ENCODE measurements around the gene THUMPD3.

The THUMPD3 gene

GRCh38 chr3:9398700-9399336, 36.0 kb downstream of the THUMPD3 start:
- peaks cover 57% of the 10 kb centered on the region for H3K4me1 ChIP-seq (ENCODE audit: insufficient read depth, low read length)
- H3K27ac ChIP-seq (ENCODE audit: low read depth, low read length), result peak overlapping the region; percentile 99
- peak overlapping the region; percentile 98 for H3K4me3 ChIP-seq (ENCODE audit: low read length)
- peak overlapping the region; percentile 99 for H3K9ac ChIP-seq (ENCODE audit: low read depth, low read length)
- H3K27me3 ChIP-seq (ENCODE audit: insufficient read depth, low read length), result no peaks in the 10 kb centered on the region
- peaks cover 17% of the 10 kb centered on the region for H3K36me3 ChIP-seq (ENCODE audit: insufficient read depth, low read length)
- WGBS, result 2% methylated on average over 7 of the region's 7 CpGs
- H3K9me3 ChIP-seq (ENCODE audit: insufficient read depth, low read depth, low read length), result no peaks in the 10 kb centered on the region

- H3K36me3 ChIP-seq (ENCODE audit: insufficient read depth, low read length), result peaks cover 12% of the 10 kb centered on the region
- peaks cover 58% of the 10 kb centered on the region for H3K4me1 ChIP-seq (ENCODE audit: insufficient read depth, low read length)
- H3K4me3 ChIP-seq (ENCODE audit: low read length), result peak overlapping the region; percentile 98
- H3K9ac ChIP-seq (ENCODE audit: low read depth, low read length), result peak overlapping the region; percentile 99
- H3K9me3 ChIP-seq (ENCODE audit: insufficient read depth, low read depth, low read length), result no peaks in the 10 kb centered on the region
- 12% methylated on average over 2 of the region's 2 CpGs for WGBS
- peak overlapping the region; percentile 52 for H3K27ac ChIP-seq (ENCODE audit: low read depth, low read length)
- H3K27me3 ChIP-seq (ENCODE audit: insufficient read depth, low read length), result no peaks in the 10 kb centered on the region
Measured at GRCh38 chr3:9399337-9399703, 36.5 kb downstream of the THUMPD3 start.

- Histone ChIP-seq H3K27me3 (ENCODE audit: insufficient read depth, low read length) (no peaks in the 10 kb centered on the region), H3K36me3 (ENCODE audit: insufficient read depth, low read length) (peaks cover 8% of the 10 kb centered on the region), H3K9me3 (ENCODE audit: insufficient read depth, low read depth, low read length) (no peaks in the 10 kb centered on the region), H3K9ac (ENCODE audit: low read depth, low read length) (peak overlapping the region; percentile 99), H3K4me1 (ENCODE audit: insufficient read depth, low read length) (peaks cover 59% of the 10 kb centered on the region), H3K27ac (ENCODE audit: low read depth, low read length) (peak overlapping the region; percentile 52), H3K4me3 (ENCODE audit: low read length) (peak overlapping the region; percentile 98)
- under 1% methylated on average over 3 of the region's 3 CpGs for WGBS
Measured at GRCh38 chr3:9399746-9400145, 36.9 kb downstream of the THUMPD3 start.

GRCh38 chr3:9400616-9401015, 37.8 kb downstream of the THUMPD3 start:
- peak overlapping the region; percentile 22 for H3K27ac ChIP-seq (ENCODE audit: low read depth, low read length)

GRCh38 chr3:9401986-9402385, 39.1 kb downstream of the THUMPD3 start:
- Histone ChIP-seq H3K27ac (ENCODE audit: low read depth, low read length) (peak overlapping the region; percentile 81), H3K36me3 (ENCODE audit: insufficient read depth, low read length) (peaks cover 3% of the 10 kb centered on the region; the same call in 1 of the 2 replicates), H3K27me3 (ENCODE audit: insufficient read depth, low read length) (no peaks in the 10 kb centered on the region), H3K9ac (ENCODE audit: low read depth, low read length) (peak overlapping the region; percentile 38; the same call in 1 of the 2 replicates), H3K9me3 (ENCODE audit: insufficient read depth, low read depth, low read length) (no peaks in the 10 kb centered on the region), H3K4me1 (ENCODE audit: insufficient read depth, low read length) (peaks cover 64% of the 10 kb centered on the region), H3K4me3 (ENCODE audit: low read length) (peak overlapping the region; percentile 98)
- 25% methylated on average over 3 of the region's 4 CpGs for WGBS

More at GRCh38 chr3:9400616-9401015, 37.8 kb downstream of the THUMPD3 start:
- Histone ChIP-seq H3K36me3 (ENCODE audit: insufficient read depth, low read length) (peaks cover under 1% of the 10 kb centered on the region; the same call in 1 of the 2 replicates), H3K27me3 (ENCODE audit: insufficient read depth, low read length) (no peaks in the 10 kb centered on the region), H3K9ac (ENCODE audit: low read depth, low read length) (peak overlapping the region; percentile 99), H3K4me3 (ENCODE audit: low read length) (peak overlapping the region; percentile 98), H3K9me3 (ENCODE audit: insufficient read depth, low read depth, low read length) (no peaks in the 10 kb centered on the region), H3K4me1 (ENCODE audit: insufficient read depth, low read length) (peaks cover 60% of the 10 kb centered on the region)
- 59% methylated on average over 3 of the region's 3 CpGs for WGBS

- peak overlapping the region; percentile 81 for H3K27ac ChIP-seq (ENCODE audit: low read depth, low read length)
- H3K9ac ChIP-seq (ENCODE audit: low read depth, low read length), result peak overlapping the region; percentile 38; the same call in 1 of the 2 replicates
- H3K27me3 ChIP-seq (ENCODE audit: insufficient read depth, low read length), result no peaks in the 10 kb centered on the region
- H3K4me3 ChIP-seq (ENCODE audit: low read length), result peak overlapping the region; percentile 98
- 3% methylated on average over 3 of the region's 3 CpGs for WGBS
- H3K36me3 ChIP-seq (ENCODE audit: insufficient read depth, low read length), result peaks cover 3% of the 10 kb centered on the region; the same call in 1 of the 2 replicates
- H3K9me3 ChIP-seq (ENCODE audit: insufficient read depth, low read depth, low read length), result no peaks in the 10 kb centered on the region
- peaks cover 64% of the 10 kb centered on the region for H3K4me1 ChIP-seq (ENCODE audit: insufficient read depth, low read length)
Measured at GRCh38 chr3:9402410-9403228, 39.8 kb downstream of the THUMPD3 start.

- H3K36me3 ChIP-seq (ENCODE audit: insufficient read depth, low read length), result peaks cover 3% of the 10 kb centered on the region; the same call in 1 of the 2 replicates
- H3K27ac ChIP-seq (ENCODE audit: low read depth, low read length), result peak overlapping the region; percentile 50; the same call in 1 of the 2 replicates
- WGBS, result 22% methylated on average over 1 of the region's 2 CpGs
- H3K4me1 ChIP-seq (ENCODE audit: insufficient read depth, low read length), result peaks cover 64% of the 10 kb centered on the region
- H3K27me3 ChIP-seq (ENCODE audit: insufficient read depth, low read length), result no peaks in the 10 kb centered on the region
- peak overlapping the region; percentile 98 for H3K4me3 ChIP-seq (ENCODE audit: low read length)
- peak overlapping the region; percentile 28; the same call in 1 of the 2 replicates for H3K9ac ChIP-seq (ENCODE audit: low read depth, low read length)
- no peaks in the 10 kb centered on the region for H3K9me3 ChIP-seq (ENCODE audit: insufficient read depth, low read depth, low read length)
Measured at GRCh38 chr3:9403463-9403862, 40.6 kb downstream of the THUMPD3 start.

GRCh38 chr3:9404680-9405079, 41.8 kb downstream of the THUMPD3 start:
- Histone ChIP-seq H3K27me3 (ENCODE audit: insufficient read depth, low read length) (no peaks in the 10 kb centered on the region), H3K27ac (ENCODE audit: low read depth, low read length) (no peak overlapping the region), H3K4me1 (ENCODE audit: insufficient read depth, low read length) (peaks cover 60% of the 10 kb centered on the region), H3K9ac (ENCODE audit: low read depth, low read length) (no peak overlapping the region), H3K9me3 (ENCODE audit: insufficient read depth, low read depth, low read length) (no peaks in the 10 kb centered on the region; the same call in 1 of the 2 replicates), H3K36me3 (ENCODE audit: insufficient read depth, low read length) (peaks cover 10% of the 10 kb centered on the region; the same call in 1 of the 2 replicates), H3K4me3 (ENCODE audit: low read length) (peak overlapping the region; percentile 98; the same call in 1 of the 2 replicates)
- no CpG with 5 or more reads among the region's 1 CpG for WGBS

GRCh38 chr3:9405756-9406155, 42.9 kb downstream of the THUMPD3 start:
- 100% methylated on average over 1 of the region's 3 CpGs for WGBS
- no peak overlapping the region; the same call in 1 of the 2 replicates for H3K4me3 ChIP-seq (ENCODE audit: low read length)
- H3K9ac ChIP-seq (ENCODE audit: low read depth, low read length), result no peak overlapping the region
- no peaks in the 10 kb centered on the region for H3K27me3 ChIP-seq (ENCODE audit: insufficient read depth, low read length)
- H3K9me3 ChIP-seq (ENCODE audit: insufficient read depth, low read depth, low read length), result no peaks in the 10 kb centered on the region; the same call in 1 of the 2 replicates
- H3K4me1 ChIP-seq (ENCODE audit: insufficient read depth, low read length), result peaks cover 52% of the 10 kb centered on the region
- H3K27ac ChIP-seq (ENCODE audit: low read depth, low read length), result no peak overlapping the region
- H3K36me3 ChIP-seq (ENCODE audit: insufficient read depth, low read length), result peaks cover 10% of the 10 kb centered on the region; the same call in 1 of the 2 replicates

GRCh38 chr3:9406856-9407626, 44.2 kb downstream of the THUMPD3 start:
- Histone ChIP-seq H3K4me3 (ENCODE audit: low read length) (no peak overlapping the region), H3K27me3 (ENCODE audit: insufficient read depth, low read length) (no peaks in the 10 kb centered on the region), H3K27ac (ENCODE audit: low read depth, low read length) (no peak overlapping the region), H3K36me3 (ENCODE audit: insufficient read depth, low read length) (peaks cover 10% of the 10 kb centered on the region; the same call in 1 of the 2 replicates), H3K4me1 (ENCODE audit: insufficient read depth, low read length) (peaks cover 39% of the 10 kb centered on the region), H3K9ac (ENCODE audit: low read depth, low read length) (no peak overlapping the region), H3K9me3 (ENCODE audit: insufficient read depth, low read depth, low read length) (no peaks in the 10 kb centered on the region; the same call in 1 of the 2 replicates)
- 93% methylated on average over 6 of the region's 7 CpGs for WGBS

All from HUES64 (cell line).